ENCODE results near the gene MMP24OS.

Gene MMP24OS

DNA sequence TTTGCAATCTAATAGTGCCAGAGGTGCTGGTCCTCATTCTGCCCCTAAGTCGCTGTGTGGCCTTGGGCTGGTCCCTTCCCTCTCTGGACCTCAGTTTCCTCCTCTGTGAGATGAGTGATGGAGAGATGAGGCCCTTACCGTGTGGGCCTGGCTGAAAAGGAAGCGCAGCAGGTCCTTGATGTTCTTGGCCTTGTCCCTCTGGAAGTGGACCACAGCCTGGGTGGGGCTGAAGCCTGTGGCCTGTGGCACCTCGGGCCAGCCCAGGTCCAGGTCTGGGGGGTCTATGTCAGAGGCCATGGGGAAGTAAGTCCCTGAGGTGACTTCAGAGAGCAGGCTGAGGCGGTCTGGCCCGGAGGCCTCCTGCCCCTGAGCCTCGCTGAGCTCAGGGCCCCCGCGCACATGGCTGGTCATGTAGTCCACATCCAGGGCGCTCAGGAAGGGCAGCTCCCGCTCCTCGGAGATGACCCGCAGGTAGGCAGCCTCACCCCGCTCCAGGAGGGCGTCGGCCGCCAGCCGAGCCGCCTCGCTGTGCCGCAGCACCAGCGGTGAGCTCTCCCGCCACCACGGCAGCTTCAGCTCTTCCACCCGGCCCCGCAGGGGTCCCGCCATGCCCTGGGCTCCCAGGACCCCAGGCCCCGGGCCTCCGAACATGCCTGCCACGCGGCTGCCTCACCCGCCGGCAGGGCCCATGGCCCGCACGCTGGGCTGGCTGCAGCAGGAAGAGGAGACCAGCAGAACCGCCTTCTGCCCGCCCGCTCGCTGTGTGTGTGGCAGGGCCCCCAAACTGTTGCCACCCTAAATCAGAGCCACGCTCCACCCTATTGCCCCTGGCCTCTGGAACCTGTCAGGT lies 14.0 kb upstream of the MMP24OS start, which contains the start of gene FAM83C:
Gene FAM83C (minus strand): TSS at position 772 of the 850 bp plus-strand sequence. CDS start 121 bp downstream, at position 651.
- DNase-seq (ENCODE audit: low read depth) = no peak

DNA sequence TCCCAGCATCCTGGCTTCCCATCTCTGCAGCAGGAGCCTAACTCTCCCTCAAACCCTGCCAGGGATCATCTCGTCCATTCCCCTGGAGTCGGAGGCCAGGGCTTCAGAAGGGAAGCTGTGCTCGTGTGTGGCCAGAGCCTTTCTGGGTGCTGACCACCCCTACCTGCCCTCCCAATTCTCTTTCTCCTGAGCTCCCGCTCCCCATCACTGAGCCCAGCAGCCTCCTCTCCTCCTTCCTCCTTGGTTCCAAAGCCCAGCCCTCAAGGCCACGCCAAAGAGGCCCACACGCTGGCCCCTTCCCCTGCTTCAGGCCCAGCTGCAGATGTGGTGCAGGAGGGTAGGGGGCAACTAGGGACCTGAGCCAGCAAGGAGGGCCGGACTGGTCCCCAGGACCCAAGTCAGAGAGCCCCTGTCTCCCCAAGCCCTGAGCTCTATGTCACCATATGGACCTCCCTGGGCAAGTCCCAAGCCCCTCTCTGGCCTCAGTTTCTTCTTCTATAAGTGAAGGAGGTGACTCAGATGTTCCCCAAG lies 13.0 kb upstream of the MMP24OS start:
- no peak for DNase-seq (ENCODE audit: low read depth)

DNA sequence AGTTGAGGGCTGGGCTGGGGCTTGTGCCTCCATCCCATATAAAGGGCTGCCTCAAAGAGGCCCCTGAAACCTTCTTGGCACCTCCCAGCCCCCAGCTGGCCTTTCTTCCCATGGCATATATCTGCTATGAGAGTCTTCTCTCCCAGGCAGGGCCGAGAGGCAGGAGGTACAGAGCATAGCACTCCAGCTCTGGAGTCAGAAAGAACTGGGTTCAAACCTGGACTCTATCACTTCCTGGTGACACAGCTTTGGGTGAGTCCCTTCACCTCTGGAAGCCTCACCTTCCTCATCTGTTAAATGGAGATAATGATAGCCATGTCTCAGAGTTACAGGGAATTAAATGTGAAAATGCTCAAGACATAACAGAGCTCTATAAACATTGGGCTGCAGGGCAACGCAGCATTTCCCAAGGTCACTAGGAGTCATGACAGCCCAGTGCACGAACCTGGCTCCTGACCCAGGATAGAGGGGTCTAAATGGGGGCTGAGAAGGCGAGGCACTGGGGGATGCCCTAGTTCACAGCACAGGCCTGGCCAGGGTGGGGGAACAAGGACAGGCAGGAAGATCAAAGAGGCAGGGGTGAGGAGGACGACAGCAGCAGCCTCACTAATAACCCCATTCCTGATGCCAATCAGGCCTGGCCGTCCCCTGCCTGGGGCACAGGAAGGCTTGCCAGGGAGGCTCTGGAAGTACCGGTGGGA lies 12.4 kb upstream of the MMP24OS start:
- no peak for DNase-seq (ENCODE audit: low read depth)

DNA sequence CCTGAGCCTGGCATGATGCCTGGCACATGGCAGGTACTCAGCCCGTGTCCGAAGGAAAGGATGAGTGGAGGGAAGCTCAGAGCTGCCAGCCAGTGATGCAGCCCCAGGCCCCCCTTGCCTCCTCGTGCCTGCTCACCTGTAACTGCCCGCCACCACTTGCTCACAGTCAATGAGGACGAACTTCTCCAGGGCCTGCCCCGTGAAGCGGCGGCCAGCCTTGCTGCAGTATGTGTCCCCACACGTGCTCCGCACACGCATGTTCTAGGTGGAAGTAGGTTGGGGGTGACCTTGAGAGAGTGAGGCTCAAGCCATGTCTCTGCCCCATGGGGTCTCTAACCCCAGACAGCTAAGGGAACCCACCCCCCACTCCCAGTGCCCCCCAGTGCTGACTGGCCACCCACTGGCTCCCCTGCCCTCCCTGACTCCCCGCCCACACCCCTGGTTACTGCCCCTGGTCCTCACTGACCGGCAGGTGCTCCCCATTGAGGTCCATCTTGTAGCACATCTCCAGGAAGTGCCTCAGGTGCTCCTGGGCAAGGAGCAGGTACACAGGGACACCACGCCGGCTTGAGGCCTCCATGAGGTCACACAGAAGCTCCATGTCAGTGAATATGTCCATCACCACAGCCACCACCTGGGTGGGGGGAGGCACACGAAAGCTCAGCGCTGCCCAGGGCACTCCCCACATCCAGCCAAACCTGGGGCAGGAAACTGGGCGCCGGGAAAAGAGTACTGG lies 10.6 kb upstream of the MMP24OS start:
- no peak for DNase-seq (ENCODE audit: low read depth)

DNA sequence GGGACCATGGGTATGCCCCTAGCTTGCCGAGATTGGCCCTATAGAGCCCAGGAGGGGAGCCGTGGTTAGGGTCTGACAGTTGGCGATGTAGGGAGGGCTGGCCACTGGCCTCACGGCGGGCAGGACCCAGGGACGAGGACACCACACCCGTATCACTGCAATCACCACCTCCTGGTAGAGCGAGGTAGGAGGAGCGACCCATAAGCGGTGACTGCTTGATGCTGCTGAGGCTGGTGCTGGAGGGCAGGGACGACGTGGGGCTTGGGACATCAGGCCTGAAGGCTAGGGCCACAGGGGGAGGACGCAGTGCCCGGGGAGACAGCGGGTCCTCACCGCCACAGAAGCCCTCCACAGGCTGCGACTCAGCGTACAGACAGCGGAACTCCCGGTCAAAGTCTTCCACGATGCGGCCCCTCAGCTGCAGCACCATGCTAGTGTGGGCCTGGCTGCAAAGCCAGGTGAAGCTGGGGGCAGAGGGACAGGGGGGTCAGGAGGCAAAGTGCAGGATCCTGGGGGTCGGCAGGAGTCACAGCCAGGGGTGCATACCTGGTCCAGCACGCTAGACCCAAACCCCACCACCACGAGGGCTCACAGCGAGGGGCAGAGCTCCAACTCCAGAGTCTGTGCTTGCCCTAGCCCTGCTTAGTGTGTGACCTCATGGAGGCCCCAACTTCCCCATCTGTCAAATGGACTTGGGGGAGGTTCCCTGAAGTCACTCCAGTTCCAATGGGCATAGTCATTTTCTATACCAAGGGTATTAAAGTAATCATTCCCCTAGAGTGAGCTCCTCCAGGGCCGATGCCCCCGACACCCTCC lies 9.8 kb upstream of the MMP24OS start:
- no peak for DNase-seq (ENCODE audit: low read depth)

DNA sequence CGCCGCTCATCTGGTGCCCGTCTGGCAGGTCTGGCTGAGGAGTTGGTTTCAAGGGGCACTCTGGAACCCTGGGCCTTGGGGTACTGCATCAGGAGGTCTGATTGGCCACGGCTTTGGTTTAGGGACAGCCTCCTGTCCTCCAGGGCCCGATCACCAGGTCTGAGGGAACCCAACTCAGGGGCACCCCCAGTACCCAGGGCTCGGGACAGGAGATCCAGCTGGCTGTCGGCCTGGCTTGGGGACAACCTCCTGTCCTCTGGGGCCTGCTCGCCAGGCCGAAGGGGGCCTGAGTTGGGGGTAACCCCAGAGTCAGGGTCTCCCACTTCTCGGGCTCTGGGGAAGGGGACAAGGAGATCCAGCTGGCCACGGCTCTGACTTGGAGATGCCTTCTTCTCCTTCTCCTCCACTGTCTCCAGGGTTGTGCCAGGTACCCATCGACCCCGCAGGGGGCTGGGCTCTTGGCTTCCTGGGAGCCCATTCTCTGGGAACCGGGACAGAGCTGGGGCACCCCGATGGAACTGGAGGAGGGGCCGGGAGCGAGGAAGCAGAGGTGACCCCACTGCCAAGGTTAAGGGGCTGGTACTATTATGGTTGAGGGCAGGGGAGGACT lies 9.1 kb upstream of the MMP24OS start:
- DNase-seq (ENCODE audit: low read depth) = no peak

DNA sequence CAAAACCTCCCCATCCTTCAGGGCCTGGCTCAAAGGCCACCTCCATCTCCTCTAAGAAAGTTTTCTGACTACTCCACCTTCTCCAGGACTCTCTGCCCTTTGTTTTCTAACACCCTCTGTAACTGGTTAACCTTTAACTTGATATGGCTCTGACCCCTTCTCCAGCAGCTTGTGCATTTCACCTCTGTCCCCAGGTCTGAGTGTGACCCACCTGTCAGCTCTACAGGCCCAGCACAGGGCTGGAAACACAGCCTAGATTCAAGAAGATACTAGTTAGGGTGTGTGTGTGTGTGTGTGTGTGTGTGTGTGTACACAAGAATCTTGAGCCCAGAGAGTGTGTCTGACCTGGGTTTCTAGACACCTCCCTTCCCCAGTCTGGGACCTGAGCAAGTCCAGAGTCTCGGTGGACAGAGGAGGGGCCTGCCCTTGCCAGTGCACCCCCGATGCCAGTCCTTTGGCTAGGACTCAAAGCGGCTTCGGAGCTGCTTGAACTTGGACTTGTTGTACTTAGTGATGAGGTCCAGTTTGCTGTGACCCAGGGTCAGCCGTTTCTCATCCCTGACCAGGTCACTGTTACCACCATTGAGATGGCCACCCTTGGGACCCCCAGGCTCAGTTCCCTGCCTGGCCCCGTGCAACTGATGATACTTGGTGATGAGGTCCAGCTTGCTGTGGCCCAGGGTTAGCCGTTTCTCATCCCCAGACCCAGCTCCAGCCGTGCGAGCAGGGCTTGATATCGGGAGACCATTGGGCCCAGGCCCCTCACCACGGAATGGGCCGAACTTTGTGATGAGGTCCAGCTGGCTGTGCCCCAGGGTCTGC lies 8.4 kb upstream of the MMP24OS start:
- no peak for DNase-seq (ENCODE audit: low read depth)

DNA sequence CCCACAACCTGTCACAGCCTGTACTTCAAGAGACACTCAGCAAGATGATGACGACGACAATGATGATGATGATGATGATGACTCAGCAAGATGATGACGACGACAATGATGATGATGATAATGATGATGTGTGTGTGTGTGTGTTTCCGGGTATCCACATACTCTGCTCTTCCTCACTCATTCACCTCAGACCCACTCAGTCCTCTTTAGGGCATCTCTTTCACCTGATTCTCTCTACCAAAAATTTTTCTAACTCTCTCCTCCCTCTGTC lies 7.8 kb upstream of the MMP24OS start:
- no peak for DNase-seq (ENCODE audit: low read depth)

DNA sequence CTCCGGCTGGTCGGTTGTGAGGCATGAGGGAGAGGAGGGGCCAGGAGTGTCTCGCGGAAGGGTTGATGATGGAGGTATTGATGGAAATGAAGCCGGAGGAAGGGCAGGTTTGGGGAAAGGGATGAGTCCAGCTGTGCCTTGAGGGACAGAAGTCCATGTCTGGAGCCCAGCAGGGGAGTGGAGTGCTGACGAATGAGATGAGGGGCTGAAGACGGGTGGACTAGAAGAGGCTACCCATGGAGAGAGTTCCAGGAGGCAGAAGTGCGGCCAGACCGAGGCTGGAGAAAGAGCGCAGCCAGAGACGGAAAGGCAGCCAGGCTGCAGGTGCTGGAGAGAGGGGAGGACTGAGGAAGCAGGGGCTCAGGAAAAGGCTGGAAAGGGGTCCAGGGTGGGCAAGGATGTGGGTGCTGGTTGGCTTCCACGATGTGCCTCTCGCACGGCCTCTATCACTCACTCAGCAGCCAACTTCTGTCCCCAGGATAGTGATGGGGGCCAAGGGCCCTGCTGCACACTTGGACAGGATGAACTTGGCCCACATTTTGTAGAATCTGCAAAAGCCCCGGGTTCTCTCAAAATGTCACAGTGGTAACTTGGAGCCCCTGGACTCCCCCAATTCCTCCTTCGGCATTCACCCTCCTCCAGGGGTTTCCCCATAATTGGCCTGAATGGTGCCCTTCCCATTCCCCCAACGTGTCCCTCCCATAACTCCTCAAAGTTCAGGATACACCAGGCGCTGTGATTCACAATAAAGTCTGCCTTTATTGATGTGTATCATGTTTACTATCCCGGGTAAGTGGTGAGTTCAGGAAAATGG lies 7.3 kb upstream of the MMP24OS start:
- DNase-seq (ENCODE audit: low read depth) = no peak

DNA sequence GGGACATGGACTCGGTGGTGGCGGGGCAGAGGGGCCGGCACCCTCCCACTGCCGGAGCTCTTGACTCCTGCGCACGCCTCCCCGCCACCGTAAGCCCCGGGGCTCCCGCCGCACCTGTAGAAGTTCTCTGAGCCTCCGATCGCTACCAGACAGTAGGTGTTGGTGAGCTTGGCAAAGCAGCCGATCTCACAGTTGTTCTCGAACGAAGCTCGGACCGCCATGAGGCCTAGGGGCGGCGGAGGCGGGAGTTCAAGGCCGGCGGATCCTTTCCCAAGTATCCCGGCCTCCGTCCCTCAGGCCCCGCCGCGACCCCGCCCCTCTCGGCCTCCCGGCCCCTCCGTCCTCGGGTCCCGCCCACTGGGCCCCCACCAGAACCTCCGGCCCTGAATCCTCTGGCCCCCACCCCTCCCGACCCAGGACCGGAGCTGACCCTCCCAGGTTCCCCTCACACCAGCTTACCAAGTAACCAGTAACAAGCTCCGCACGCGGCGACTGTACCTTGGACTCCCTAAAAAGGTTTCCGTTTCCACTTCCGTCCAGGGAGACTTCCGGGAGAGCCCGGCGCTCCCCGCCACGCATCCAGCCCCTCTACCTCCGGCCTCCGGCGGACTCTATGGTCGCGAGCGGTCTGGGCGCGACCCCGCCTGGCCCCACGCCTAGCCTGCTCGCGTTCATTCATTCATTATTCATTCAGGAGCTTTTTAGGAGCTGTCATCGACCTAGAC lies 6.5 kb upstream of the MMP24OS start, which contains the start of gene EIF6:
Gene EIF6 (minus strand): TSS at position 506 of the 725 bp plus-strand sequence. CDS start 285 bp downstream, at position 221.
- peak; percentile 55 for DNase-seq (ENCODE audit: low read depth)

DNA sequence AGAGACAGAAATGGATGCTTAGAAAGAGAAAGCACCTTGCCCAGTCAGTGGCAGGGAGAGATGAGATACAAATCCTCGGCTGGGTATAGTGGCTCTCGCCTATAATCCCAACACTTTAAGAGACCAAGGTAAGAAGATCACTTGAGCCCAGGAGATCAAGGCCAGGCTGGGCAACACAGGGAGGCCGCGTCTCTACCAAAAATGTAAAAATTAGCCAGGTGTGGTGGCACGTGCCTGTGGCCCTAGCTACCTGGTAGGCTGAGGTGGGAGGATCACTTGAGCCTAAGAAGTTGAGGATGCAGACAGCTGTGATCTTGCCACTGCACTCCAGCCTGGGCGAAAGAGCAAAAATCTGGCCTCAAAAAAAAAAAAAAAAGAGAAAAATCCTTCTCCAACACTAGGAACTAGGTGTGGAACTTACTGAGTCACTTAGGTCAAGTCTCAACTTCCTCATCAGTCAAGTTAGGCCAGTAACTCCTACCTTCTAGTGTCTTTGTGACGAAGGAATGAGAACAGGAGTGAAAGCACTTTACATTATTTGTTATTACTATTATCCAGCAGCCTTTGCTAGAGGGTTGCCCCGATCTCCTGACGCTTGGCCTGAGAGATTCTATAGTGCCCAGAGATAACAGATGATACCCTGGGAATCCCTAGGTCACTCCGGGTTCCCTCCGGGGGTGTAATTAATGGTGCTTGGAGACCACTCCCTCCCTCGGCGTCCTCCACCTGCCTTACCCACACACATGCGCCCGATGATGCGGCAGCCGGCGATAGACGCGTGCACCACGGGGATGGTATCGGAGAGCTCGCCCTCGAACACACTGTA lies 5.7 kb upstream of the MMP24OS start:
- DNase-seq (ENCODE audit: low read depth) = no peak

DNA sequence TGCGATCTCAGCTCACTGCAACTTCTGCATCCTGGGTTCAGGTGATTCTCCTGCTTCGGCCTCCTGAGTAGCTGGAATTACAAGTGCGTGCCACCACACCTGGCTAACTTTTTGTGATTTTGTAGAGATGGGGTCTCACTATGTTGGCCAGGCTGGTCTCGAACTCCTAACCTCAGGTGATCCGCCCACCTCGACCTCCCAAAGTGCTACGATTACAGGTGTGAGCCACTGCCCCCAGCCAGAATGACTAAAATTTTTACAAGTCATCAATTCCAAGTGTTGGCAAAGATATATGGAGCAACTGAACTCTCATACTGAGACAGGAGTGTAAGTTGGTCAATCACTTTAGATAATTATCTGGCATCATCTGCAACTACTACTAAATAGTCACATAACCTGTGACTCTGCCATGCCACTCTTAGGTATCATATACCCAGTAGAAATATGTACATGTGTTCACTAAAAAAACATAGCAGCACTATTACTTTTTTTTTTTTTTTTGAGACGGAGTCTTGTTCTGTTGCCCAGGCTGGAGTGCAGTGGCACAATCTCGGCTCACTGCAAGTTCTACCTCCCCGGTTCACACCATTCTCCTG lies 3.7 kb upstream of the MMP24OS start:
- no peak for DNase-seq (ENCODE audit: low read depth)

DNA sequence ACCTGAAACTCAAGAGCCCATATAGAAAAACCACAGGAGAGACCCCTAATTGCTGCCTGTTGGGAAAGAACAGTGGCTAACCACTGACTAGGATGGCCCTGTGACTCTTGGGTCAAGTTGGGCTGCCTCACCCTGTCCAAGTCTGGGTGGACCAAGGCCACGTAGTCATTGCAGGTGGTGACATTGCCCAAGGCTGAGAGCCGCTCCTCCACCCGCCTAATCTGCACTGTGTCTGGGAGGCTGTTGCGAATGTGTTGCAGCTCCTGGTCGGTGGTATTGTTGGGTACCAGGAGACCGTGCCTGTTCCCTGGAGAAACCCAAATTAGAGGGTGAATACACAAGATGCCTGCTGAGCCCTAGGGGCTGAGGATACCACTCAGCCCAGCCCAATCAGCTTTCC lies 2.6 kb upstream of the MMP24OS start:
- no peak for DNase-seq (ENCODE audit: low read depth)

DNA sequence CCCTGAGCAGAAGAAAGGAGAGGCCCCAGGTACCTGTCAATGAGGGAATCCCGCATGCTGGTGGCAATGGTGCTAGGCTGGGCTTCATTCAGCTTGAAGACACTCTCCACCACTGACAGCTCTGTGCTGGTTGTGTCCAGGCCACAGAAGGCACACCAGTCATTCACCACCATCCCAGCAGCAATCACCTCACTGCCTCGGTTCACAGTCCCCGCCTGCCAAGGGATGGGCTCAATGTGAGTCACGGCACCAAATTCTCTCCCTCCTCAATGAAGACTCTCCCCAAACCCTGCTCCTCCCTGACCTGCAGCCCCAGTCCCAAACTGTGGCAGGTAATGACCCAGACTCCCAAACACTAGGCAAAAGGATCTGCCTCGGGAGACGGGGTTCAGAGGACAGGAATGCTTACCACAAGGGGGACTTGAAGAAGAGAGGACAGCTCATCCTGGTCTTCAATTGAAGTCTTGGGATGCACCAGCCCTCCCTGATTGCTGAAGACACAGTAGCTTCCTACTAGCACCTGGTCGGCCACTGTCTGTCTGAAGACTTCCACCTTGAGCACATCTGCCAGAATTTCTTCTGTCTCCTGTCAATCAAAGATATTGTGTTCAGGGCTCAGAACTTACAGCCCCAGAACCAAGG lies 1.7 kb upstream of the MMP24OS start:
- no peak for DNase-seq (ENCODE audit: low read depth)

DNA sequence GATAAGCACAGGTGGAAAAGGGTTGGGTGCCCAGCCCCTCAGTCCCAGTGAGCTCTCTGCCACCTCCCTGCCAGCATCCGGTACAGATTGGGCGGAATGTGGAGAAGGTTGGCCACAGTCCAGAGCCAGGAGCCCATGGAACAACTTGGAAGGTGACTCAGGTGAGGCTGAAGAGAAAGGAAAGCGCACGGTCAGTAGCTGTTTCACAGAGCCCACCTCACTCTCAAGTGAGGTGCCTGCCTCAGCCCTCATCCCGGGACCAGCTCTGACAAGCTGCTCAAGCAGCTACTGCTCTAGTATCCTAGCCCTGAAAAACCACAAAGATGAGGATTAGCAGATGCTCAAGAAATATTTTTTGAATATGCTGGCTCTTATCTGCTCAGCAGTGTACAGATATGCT lies 1.1 kb upstream of the MMP24OS start:
- no peak for DNase-seq (ENCODE audit: low read depth)

DNA sequence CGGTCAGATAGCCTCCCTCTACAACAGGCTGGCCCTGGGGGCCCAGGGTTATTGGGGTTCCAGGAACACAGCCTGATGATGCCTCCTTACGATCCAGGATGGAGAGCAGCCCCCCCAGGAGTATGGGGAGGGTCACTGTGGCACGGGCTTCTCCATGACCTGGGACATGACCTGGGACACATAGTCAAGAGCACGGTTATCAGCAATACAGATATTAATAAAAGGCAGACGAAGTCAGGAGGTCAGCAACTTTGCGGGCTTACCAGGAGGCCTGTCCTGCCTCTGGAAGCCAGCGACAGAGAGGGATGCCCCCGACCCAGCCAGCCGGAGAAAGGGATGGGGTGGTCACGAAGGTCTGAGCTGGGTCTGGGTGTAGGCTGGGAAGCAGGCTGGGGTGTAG lies 795 bp downstream of the MMP24OS start:
- DNase-seq (ENCODE audit: low read depth) = no peak

DNA sequence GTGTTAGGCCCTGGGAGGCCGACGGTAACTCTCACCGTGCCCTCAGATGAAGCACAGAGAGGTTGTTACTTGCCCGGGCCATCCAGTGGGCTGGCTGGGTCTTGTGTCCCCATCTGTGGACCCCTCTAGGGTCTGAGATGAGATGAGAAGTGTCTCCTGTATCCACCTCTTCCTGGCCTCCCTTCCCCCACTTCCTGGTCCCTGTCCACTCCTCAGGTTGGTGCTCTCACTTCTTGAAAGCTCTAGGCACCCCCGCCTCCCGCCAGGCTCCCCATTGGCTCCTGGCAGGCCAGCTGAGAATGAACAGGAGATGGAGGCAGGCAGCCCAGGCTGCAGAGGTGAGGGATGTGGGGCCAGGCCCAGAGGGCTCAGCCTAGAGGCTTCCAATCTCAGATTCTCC lies 1.5 kb downstream of the MMP24OS start:
- no peak for DNase-seq (ENCODE audit: low read depth)
